Measurements from ENCODE around the gene NUDT16L1.
A peak's percentile ranks its signal among the peaks of the same experiment; 100 is the strongest.

The NUDT16L1 gene

DNA sequence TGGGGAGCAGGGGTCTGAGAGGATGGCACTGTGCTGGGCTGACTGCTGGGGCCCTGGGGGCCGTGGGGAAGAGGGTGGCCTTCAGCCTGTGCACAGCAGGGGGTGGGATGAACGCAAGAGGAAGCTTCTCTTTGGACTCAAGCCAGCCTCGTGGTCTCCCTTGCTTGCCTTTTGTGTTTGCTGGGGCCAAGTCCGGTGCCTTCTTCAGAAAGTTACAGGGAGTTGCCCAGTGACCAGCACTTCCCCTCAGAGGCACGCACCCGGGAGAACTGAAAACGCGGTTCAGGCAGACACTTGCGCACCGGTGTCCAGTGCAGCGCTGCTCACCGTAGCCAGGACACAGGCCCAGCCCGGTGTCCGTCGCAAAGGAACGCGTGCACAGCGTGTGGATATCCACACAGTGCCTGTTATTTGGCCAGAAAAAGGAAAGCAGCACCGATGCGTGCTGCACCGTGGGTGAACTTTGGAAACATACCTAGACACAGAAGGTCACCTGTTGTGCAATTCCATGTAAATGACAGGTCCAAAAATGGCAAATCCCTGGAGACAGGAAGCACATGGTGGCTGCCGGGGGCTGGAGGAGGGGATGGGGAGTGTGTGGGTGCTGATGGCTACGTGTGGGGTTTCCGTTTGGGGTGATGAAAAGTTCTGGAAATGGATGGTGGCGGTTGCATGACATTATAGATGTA lies 29.4 kb upstream of the NUDT16L1 start:
- no peak for DNase-seq (ENCODE audit: low read depth in 2 of 2, low spot score in 1 of 2)

DNA sequence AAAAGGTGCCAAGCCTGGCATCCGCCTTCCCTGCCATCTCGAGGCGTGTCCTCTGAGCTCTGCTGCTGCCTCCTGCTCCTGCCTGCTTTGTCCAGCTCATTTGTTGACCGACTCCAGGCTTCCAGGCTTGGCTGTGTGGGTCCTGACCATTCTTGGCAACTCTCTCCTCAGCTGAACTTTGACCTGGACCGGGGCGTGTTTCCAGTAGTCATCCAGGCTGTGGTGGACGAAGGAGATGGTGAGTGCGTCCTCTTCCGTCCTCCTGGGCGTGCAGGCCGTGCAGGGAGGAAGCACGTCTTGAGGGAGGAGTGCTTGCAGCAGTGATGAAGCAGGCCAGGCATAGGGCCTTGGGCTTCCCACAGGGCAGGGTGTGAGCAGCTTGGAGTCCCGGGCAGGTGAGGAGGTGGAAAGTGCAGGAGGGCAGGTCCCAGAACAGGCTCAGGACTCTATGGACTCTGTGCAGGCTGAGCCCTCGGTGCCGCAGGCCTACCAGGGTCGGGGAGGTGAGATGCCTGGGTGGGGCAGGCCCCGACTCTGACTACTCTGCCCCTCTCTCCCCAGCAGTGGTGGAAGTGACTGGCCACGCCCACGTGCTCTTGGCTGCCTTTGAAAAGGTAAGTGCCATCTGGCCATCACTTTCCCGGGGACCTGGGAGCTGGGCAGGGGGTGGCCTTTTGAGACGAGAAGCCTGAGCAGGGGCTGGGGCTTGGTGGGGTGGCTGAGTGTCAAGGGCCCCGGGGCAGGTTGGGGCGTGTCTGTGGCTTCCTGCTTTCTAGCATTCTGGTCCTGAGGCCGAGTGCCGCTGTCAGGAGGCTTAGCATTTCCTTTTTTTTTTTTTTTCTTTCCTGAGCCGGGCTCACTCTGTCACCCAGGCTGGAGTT lies 28.6 kb upstream of the NUDT16L1 start:
- peak in 1 of 2 donors; percentile 21 for DNase-seq (ENCODE audit: low read depth in 2 of 2, low spot score in 1 of 2)

DNA sequence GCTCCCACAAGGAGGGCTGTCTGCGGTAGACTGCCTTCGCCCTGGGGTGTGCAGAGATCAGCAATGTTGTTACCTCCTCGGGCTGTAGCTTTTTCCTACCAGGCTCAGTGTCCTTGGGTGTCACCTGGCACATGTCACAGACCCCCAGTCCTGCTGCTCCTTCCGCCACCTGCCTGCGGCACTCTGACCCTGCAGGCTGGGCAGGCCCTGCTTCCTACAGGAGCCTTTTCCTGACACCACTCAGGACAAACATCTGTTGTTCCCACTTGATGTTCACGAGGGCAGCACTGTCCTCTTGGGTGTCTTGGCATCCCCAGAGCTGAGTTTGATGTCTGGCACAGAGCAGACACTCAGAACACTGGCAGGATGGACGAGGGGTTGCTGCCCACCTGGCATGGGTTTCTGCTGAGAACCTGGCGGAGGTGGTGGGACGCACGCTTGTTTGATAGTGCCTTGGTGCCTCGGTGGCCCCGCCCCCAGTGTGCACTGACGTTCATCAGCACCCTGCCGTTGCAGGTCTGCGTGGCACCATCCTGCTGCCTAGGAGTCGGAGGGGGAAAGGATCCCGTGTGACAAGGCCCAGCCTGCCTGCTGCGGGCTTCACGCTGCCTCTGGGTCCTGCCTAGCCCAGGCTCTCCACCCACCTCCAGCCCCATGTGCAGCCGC lies 26.7 kb upstream of the NUDT16L1 start:
- no peak for DNase-seq (ENCODE audit: low read depth in 2 of 2, low spot score in 1 of 2)

DNA sequence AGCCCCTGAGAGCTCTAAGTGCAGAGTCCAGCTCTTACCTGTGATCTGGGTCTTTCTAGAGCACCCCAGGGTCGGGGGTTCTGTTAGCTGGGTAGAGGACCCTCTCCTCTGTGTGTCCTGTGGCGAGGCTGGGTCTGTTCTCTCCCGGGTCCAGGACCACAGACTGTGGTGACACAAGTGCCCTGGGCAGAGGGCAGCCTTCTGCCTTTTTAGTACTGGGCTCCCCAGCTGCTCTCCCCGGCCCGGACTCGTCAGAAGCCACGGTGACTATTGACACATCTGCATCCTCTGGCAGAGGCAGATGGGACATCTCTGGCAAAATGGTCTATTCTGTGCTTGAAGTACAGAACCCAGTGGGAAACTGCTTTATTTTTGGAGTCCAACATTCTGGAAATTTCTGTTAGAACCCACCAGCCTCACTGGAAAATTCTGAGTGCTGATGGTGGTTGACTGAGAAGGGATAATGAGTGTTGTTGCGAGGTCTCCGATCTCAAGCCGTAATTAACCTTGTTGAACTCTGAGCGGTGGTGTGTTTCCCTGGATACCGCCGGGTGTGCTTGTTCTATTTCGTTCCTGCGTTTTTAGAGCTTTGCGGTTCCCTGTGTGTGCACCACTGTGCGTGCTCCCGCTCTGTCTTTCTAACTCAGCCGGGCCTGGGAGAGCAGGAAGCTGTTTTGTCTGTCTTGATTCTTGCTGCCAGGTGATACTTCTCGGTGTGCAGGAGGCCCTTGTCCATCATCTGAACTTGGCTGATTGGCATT lies 26.0 kb upstream of the NUDT16L1 start:
- no peak for DNase-seq (ENCODE audit: low read depth in 2 of 2, low spot score in 1 of 2)

DNA sequence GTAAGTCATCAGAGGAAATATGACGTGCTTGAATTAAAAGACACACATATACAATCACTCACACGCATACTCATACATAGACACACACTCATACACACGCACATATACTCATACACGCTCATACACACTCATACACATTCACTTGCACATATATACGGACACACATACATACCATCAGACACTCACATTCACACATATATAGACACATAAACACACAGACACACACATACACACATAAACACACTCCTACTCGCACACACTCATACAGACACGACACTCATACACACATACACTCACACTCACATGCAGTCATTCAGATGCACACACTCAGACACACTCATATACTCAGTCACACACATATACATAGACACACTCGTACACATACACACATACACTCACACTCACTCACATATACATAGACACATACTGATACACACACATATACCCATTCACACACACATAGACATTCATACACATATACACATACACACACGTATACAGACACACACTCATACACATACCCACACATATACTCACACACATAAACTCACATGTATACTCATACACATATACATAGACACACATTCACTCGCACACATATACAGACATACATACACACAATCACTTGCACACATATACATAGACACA lies 24.9 kb upstream of the NUDT16L1 start:
- no peak for DNase-seq (ENCODE audit: low read depth in 2 of 2, low spot score in 1 of 2)

DNA sequence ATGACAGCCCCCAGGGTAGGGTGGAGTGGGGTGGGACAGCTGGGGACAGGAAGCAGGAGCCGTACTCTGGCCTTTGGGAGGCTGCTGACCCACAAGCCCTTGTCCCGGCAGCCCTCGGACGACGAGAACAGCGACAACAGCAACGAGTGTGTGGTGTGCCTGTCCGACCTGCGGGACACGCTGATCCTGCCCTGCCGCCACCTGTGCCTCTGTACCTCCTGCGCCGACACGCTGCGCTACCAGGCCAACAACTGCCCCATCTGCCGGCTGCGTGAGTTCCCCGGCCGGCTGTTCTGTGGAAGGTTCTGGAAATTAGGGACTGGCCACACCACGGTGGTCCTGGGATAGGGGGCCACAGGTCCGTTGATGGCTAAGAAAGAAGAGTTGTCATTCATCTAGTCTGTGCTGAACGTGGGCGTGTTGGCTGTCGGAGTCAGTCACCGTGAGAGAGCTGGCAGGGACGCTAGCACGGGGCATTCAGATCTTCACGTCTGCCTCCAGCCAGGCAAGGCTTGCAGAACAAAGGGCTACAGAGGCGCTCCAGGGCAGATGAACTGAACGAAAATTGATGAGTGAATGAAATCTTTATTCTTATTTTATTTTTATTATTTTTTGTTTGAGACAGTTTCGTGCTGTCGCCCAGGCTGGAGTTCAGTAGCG lies 19.8 kb upstream of the NUDT16L1 start:
- DNase-seq (ENCODE audit: low read depth in 2 of 2, low spot score in 1 of 2): no peak

DNA sequence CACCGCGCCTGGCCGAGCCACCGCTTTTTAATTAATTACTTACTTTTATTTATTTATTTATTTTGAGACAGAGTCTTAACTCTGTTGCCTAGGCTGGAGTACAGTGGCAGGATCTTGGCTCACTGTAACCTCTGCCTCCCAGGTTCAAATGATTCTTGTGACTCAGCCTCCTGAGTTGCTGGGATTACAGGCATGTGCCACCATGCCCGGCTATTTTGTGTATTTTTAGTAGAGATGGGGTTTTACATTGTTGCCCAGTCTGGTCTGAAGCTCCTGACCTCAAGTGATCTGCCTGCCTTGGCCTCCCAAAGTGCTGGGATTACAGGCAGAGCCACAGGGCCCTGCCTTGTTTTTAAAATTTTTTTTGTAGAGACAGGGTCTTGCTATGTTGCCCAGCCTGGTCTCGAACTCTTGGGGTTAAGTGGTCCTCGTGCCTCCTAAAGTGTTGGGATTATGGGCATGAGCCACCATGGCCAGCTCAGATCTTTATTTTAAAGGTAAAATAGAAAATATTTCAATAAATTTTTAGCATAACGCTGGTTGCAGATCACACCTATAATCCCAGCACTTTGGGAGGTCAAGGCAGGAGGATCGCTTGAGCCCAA lies 18.3 kb upstream of the NUDT16L1 start:
- no peak for DNase-seq (ENCODE audit: low read depth in 2 of 2, low spot score in 1 of 2)

DNA sequence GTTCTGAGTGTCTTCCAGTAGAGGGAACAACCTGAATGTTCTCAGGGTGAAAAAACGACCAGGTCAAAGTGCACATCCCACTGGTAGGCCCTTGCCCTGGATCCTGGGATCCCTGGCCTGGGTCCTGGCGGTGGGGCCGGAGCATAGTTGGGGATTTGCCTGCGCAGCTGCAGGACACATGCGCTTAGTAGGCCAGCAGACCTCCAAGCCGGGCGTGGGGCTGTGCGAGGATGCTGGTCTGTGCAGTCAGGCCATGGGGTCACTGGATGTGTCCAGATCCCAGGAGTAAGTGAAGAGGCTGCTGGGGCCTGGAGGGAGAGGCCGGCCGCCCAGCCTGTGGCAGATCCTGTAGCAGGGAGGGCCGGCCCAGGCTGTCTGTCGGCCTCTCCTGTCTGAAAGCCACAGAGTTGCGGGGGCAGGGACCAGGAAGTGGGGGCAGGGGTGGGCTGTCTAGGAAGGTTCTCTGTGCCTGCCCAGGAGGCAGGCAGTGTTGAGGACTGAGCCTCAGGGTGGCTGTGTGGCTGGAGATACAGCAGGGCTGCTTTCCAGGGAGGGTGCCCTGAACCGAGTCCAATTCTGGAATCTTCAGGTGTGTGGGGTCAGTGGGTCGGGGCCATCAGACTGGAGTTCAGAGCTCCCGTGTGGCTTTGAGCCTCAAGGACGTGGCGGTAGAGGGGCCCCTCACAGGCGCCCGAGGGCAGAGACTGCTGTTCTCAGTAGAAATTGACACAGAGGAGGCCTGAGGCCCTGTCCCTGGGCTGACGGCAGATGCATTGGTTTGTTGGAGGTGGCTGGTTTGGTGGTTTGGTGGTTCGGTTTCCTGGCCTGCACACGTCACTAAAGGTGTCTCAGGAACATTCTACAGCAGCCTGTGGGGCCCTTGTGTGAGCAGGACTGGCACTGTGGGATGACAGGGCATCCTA lies 17.2 kb upstream of the NUDT16L1 start:
- DNase-seq (ENCODE audit: low read depth in 2 of 2, low spot score in 1 of 2): no peak

DNA sequence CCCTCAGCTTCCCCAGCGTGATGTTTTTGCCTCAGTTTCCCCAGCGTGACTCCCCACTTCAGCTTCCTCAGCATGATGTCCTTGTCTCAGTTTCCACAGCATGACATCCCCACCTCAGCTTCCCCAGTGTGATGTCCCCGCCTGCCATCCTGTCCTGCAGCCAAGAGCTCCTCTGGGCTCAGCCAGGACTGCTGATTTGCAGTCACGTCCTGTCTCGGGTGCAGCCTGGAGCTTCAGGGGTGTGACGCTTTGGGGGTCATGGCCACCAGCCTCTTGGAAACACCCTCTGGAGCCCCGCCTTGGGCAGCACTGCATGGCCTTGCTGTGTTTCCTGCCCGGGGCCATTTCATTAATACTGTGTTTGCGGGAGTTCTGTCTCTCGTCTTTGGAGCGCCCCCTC lies 16.5 kb upstream of the NUDT16L1 start:
- DNase-seq (ENCODE audit: low read depth in 2 of 2, low spot score in 1 of 2): no peak

DNA sequence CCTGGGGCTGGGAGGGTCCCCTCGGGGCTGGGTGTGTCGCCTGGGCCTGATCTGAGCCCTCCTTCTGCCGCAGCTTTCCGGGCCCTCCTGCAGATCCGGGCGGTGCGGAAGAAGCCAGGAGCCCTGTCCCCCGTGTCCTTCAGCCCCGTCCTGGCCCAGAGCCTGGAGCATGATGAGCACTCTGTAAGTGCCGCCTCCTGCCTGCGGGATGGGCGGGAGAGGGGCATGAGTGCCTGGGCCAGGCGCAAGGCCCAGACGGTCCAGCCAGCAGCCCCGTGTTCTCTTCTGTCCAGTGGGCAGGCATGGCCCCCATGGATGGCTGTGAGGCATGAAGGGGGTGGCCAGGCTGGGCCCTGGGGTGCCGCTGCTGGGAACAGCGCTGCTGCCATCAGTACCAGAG lies 16.0 kb upstream of the NUDT16L1 start:
- no peak for DNase-seq (ENCODE audit: low read depth in 2 of 2, low spot score in 1 of 2)

DNA sequence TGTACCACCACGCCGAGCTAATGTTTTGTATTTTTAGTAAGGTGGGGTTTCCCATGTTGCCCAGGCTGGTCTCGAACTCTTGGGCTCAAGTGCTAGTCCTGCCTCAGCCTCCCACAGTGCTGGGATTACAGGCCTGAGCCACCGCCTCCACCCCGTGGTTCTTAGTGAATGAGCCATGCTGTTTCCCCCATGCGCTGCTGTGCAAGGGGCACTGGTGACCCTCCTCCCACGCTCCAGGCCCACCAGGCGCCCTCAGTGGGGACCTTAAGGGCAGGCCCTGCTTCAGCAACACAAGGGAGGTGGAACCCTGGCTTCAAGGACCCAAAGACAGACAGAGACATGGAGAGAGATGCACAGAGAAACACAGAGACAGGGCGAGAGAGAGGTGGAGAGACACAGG lies 15.4 kb upstream of the NUDT16L1 start:
- no peak for DNase-seq (ENCODE audit: low read depth in 2 of 2, low spot score in 1 of 2)

DNA sequence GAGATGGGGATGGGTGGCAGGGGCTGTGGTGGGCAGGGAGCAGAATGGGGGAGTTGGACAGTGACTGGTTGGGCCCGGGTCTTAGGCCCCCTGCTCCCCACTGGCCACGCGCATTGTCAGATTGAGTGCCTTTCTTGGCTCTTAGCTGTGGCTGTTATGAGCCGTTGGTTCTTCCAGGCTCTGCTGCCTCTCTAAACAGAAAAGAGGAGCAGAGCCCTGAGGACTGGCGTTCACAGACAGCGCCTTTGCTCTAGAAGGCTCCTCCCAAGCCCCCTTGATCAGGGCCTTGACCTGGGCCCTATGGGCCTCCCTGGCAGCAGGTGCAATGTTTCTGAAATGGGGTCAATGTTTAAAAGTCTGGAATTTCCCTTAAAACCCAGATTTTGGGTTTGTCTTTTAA lies 14.8 kb upstream of the NUDT16L1 start:
- no peak for DNase-seq (ENCODE audit: low read depth in 2 of 2, low spot score in 1 of 2)

DNA sequence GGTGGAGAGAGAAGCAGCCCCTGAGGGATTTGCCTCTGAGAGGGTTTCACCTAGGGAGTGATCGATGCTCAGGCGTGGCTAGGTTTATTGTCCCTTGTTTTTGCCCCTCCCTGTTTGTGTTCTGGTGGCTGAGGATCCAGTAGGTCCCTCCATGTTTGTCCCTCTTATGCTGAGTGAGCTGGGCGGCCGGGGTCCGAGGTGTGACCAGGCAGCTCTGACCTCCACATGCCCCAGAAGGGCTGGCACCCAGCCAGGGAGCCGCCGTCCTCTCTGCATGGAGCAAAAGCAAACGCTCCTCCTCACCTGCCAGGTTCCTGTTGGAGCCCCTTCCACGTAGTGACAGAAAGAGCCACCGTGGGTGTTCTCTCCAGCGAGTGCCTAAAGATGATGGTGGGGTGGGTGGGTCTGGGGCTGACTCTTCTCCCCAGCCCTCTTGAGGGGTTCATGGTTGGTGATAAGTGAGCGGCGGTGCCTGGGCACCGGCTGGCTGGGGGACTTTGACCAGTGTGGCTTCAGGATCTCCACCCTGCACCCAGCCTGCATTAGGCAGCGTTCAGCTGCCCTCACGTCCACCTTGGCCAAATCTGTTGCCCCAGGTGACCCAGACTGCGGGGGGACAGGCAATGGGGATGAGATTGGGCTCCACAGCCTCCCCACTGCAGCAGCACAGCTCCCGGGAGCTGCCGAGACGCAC lies 14.1 kb upstream of the NUDT16L1 start:
- DNase-seq (ENCODE audit: low read depth in 2 of 2, low spot score in 1 of 2): no peak

DNA sequence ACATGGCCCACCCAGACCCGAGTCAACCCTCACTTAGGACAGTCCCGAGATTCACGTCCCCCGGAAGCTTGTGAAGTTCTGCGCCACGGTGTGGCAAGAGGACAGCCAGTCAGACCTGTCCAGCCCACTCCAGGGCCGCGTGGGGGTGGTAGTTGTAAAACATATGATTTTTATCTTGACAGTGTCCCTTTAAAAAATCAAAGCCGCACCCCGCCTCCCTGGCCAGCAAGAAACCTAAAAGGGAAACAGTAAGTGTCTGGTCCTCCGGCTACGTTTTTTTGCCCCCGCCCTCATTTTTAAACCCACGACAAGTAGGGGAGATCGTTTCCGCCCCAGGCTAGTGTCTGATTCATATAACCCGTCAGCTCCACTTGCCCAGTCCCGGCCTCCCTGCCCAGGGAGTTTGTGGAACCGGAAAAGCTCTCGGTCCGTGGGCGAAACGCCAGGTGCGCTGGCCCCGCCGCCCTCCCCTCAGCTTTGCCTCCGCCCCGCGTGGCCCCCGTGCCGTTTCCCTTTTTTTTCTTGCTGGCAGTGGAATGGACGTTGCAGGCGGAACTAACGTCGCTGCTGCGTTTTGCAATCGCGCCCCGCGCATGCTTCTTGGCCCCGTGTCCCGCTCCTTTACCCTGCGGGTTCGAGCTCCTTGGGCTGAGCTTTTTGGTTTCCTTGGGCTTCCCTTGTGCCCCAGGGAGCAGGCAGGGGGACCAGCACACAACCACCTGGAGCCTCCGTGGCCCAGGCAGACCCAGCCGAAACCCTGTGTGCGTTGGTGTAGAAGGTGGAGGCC lies 13.3 kb upstream of the NUDT16L1 start:
- DNase-seq (ENCODE audit: low read depth in 2 of 2, low spot score in 1 of 2): no peak

DNA sequence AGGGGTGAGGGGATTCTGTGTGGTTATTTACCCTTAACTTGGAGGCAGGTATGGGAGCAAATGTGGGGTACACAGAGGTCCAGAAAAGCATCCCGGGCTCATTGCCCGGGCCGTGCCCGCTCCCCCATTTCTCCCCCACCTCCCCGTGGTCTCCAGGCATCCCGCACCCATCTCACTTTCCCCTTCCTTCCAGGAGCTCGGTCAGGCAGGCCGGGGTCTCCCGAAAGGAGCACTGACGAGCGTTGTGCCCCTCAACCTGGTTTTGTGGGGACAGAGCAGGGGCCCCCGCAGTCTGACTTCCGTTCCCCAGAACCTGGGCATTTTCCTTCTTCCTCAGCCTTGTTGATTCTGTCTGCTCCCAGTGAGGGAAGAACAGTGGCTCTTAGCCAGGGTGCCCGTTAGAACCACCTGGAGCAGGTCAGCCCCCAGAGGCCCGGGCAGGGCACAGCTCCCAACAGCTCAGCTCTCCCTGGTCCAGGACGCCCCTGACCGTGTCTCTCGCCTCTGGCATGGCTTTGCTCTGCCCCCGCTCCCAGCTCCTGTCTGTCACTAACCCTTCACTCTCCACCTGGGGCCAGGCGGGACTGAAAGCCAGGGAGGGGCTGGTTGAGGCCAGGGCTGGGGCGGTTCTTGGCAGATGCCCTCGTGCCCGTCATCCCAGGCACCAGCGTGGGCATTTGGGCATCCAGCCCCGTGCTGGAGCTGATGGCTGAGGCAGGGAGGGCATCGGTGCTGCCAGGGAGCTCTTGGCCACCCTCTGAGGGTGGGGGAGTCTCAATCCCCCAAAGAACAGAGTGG lies 12.5 kb upstream of the NUDT16L1 start:
- no peak for DNase-seq (ENCODE audit: low read depth in 2 of 2, low spot score in 1 of 2)

DNA sequence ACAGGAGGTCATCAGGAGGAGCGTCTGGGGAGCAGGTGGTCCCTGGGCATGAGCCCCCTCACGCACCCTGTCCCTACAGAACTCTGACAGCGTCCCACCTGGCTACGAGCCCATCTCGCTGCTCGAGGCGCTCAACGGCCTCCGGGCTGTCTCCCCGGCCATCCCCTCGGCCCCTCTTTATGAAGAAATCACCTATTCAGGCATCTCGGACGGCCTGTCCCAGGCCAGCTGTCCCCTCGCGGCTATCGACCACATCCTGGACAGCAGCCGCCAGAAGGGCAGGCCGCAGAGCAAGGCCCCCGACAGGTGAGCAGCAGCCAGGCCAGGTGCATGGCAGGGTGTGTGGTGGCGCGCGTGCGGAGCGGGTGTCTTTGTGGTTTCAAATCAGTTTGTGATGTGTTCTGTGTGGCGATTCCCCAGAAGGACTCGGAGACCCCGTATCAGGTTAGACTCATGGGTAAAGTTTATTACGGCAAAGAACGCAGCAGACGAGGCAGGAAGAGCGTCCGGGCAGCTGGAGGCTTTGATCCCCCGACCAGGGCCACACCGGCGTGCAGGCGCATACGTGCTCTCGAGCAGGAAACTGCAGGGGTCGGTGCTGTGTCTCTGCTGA lies 11.8 kb upstream of the NUDT16L1 start:
- no peak for DNase-seq (ENCODE audit: low read depth in 2 of 2, low spot score in 1 of 2)
